H4 (cell line): ENCODE measurements around the gene BSG. TPM values are rescaled to one million over a fixed set of nuclear protein-coding genes. Genes with fewer than 3 reads are reported as not detected.
"Not testable (repeated sequence)": the region's sequence is repeated elsewhere in the genome, so short reads cannot be mapped to it uniquely, and the experiment has no call there.

Experiments
- DNase-seq: peaks from one replicate; pipeline ENCODE4 v3.0.0-alpha.2; 2015; ENCODE audit warnings: low spot score
- total RNA-seq: library from RNA; depleted of rRNA; stranded (reverse); fragments of >200 nt; shearing (Covaris generic); gene quantifications from 2 replicates; pipeline ENCODE4 v1.2.3, GENCODE V29; 2014

The BSG gene
- total RNA-seq, 1 experiment from 2014 or later, result 587 TPM

- DNase-seq, result no peak
Measured at GRCh38 chr19:572743-573518, 535 bp downstream of the BSG start.

GRCh38 chr19:573519-573825 is 1.1 kb downstream of the BSG start:
- no peak for DNase-seq

DNA sequence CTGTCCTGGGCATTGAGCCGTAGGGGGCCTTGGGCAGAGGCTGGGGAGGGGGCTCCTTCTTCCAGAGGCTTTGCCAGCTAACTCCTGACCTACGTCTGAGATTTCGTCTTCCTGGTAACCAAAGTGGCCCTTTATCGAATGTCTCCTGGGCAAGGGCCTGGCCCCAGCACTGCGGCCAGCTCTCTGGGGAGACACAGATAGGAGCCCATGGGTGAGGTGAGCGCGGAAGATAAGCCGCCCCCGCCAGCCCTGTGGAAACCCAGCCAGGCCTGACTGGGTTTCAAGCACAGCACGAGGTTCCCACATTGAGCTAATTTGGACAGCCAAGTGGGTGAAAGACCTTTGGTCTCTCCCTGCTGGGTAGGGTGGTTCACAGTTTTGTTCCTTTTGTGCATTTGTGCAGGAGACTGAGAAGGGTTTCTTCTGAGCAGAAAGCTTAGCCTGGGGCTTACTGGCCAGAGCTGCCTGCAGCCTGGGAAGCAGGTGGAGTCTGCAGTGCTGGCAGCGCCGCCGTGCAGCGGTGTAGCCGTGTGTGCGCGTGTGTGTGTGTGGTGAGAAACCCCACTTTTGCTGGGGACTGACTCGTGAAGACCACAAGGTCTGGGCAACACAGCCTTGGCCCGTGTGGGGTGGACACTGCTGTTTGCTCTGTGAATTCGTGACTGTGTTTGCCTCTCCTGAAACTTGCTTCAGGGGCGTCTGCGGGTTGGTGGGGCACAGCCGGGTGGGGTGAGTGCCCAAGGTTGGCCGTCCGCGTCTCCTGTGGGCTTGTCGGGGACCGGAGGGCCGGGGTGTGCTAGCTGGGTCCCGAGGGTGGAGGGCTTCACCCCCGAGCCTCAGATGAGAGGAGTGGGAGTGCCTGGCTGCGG is 2.5 kb downstream of the BSG start:
- peak; percentile 45 for DNase-seq

DNA sequence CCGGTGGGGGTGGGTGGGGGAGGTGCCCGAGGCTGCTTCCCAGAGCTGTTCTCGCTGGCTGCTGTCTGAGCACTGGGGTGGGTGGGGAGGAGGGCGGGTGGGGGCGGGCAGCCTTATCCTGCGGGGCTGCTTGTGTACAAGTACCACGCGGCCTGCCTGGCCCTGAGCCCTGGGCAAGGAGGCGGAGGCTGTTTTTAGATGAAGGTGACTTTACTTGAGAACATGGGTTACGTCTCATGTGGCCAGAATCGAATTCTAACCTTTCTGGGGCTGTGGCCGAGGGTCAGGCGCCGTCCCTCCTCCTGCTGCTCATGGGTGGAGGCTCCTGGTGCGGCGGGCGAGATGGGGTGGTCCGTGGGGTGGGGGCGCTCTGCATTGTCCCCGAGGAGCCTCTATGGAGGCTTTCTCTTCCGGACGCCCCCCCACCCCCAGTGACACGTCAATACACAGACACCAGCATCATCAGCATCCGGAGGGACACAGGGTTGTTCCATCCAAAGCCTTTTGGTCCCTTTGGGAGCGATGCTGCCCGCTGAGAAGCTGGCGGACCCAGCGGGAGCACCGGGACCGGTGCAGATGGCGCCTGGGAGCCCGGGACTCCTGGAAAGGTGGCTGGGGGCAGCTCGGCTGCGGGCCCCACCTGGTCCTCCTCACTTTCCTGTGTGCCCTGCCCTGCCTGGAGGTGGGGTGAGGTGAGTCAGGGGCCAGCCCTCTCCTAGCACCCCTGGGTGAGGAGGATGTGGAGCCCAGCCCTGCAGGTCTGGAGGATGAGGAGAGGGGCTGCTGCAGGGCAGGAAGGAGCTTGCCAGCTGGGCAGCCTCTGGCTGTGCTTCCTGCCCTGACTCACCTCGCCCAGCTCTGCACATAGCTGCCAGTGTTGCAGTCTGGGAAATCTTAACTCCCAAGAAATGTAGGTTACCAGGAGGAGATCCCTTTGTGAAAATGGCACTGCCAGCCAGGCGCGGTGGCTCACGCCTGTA is 3.4 kb downstream of the BSG start:
- peak; percentile 56 for DNase-seq

- DNase-seq, result no peak
Measured at GRCh38 chr19:576768-577438, 4.5 kb downstream of the BSG start.

DNA sequence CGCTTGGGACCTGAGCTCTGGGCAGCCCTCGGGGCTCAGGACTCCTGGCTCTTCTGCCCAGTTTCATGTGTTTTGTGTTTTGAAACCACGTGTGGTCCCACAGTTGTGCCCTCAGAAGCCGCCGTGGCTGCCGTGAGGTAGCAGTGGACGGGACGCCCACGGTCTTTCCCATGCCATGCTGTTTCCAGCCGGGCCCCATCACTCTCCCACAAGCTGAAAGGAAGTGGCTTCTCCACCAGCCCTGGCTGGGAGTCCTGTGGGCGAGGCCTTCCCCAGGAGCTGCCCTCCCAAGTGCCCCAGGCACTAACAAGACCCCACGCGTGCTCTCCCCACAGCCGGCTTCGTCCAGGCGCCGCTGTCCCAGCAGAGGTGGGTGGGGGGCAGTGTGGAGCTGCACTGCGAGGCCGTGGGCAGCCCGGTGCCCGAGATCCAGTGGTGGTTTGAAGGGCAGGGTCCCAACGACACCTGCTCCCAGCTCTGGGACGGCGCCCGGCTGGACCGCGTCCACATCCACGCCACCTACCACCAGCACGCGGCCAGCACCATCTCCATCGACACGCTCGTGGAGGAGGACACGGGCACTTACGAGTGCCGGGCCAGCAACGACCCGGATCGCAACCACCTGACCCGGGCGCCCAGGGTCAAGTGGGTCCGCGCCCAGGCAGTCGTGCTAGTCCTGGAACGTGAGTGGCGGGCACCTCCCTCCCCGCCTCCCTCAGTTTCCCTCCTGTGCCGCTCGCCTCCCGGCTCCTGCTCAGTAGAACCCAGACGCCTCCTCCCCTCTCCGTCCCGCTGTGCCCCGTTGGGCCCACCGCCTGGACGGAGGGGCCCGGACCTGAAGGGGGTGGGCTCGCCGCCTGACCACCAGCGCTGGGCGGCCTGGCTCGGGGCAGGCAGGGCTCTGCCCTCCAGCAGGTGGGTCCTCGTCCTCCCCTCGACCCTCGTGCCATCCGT is 5.3 kb downstream of the BSG start:
- DNase-seq, result no peak

GRCh38 chr19:579111-579841 is 6.9 kb downstream of the BSG start:
- no peak for DNase-seq

DNA sequence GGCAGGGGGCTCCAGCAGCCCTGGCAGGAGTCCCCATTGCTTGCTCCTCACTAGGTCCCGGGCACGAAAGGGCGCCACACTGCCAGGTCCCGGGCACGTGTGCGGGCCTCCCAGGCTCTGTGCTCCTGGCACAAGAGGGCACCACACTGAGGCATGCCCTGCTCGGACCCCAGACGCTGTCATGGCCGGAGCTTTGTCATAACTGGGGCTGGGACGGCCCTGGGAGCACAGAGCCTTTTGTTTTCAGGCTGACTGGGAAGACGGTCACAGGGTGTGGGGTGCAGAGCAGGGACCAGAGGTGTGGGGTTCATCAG is 7.4 kb downstream of the BSG start:
- no peak for DNase-seq

- no peak for DNase-seq
Measured at GRCh38 chr19:580274-580835, 8.0 kb downstream of the BSG start.

GRCh38 chr19:581399-582111 is 9.2 kb downstream of the BSG start:
- no peak for DNase-seq

DNA sequence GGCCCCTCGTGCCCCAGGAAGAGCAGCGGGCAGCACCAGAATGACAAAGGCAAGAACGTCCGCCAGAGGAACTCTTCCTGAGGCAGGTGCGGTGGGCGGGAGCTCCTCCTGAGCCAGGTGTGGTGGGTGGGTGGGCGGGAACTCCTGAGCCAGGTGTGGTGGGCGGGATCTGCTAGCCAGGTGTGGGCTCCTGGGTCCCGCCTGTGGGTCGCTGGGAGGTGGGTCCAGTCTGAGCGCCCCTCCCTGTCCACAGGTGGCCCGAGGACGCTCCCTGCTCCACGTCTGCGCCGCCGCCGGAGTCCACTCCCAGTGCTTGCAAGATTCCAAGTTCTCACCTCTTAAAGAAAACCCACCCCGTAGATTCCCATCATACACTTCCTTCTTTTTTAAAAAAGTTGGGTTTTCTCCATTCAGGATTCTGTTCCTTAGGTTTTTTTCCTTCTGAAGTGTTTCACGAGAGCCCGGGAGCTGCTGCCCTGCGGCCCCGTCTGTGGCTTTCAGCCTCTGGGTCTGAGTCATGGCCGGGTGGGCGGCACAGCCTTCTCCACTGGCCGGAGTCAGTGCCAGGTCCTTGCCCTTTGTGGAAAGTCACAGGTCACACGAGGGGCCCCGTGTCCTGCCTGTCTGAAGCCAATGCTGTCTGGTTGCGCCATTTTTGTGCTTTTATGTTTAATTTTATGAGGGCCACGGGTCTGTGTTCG is 10.3 kb downstream of the BSG start:
- DNase-seq, result no peak

- DNase-seq, result no peak
Measured at GRCh38 chr19:583198-583967, 11.0 kb downstream of the BSG start.

GRCh38 chr19:583968-584239 is 11.5 kb downstream of the BSG start:
- DNase-seq, result no peak

DNA sequence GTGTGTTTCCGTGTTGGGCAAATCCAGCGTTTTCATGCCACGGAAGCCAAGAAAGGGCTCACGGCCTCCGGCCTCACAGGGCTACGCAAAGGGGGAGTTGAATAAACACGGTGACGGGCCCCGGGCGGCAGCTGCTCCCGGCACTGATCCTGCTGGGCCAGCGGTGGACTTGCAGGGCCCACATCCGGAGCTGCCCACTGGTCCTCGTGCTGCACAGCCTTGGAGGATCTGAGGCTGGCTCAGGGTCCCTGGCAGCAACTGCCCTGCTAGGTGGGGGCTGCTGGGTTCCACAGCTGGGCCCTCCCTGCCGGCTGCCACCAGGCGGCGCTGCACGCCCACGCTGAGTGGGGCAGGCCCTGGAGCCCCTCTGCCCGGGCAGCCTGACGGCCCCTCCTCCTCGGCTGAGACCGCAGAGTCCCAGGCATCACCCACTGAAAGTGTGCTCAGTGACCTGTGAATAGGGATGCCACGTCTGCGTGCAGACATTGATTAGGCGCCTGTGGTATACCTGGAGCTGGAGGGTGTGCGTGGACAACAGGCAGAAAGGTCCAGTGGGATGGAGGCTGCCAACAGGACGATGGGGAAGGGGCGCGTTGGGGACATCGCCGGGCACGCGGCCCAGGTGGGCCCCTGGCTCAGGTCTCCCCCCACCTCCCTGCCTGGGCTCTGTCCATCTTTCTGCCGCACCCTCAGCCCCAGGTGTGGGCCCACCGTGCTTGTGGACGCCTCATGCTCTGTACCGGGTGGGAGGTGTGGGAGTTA is 12.0 kb downstream of the BSG start:
- no peak for DNase-seq

- DNase-seq, result not testable (repeated sequence)
Measured at GRCh38 chr19:585146-585545, 12.8 kb downstream of the BSG start.

- DNase-seq, result no peak
Measured at GRCh38 chr19:585551-586110, 13.2 kb downstream of the BSG start.
